IPS DF 19.7 (cell line): Measurements from ENCODE around the gene HS3ST6.
A peak's percentile ranks its signal among the peaks of the same experiment; 100 is the strongest.
"Not testable (repeated sequence)": the region's sequence is repeated elsewhere in the genome, so short reads cannot be mapped to it uniquely, and the experiment has no call there.

ENCODE experiments used
- DNase-seq: peaks from one replicate; pipeline ENCODE4 v3.0.0-alpha.2; 2013; ENCODE audit warnings: low read depth, low spot score

Gene HS3ST6

DNA sequence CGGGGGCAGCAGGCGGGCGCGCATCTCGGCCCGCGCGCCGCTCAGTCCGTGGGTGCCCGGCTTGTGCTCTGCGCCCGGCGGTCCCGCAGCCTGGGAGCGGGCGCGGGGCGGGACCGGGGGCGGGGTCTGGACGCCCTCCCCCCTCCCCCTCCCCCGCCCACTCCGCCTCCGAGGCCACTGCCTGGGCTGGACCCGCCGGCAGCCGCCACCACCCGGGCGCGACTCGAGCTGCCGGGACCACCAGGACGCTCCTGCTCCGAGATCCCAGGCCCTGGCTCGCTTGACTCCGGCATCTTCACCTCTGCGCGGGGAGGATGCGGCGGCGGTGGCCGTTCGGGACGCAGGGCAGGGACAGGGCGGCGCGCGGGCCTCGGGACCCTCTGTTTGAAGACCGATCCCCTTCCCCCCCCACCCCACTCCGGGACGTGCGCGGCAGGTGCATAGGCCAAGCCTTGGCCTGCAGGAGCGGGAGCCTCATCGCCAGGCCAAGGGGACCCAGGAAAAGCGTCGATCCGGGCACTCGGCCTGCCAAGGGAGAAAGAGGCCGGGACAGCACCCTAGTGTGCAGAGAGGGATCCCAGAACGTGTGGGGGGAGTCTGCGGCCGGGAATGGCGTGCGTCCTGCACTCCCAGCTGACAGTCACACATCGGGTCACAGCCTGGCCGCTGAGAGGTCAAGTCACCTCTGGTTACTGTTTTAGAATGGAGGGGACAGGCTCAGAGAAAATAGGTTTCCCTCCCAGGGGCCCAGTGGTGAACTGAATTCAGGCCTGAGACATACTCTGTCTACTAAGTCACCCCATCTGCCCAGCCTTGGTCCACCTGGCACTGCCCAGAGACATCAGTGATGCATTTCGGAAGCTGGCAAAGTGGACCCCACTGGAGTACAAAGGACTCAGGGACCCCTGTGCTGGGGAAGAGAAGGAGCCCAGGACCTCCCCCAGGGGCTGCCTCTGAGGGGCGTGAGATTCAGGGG, at the start of gene HS3ST6:
Gene HS3ST6, minus strand, starts transcription at position 65 of the 976 bp plus-strand sequence. CDS start 92 bp downstream, outside the sequence.
- no peak for DNase-seq

DNA sequence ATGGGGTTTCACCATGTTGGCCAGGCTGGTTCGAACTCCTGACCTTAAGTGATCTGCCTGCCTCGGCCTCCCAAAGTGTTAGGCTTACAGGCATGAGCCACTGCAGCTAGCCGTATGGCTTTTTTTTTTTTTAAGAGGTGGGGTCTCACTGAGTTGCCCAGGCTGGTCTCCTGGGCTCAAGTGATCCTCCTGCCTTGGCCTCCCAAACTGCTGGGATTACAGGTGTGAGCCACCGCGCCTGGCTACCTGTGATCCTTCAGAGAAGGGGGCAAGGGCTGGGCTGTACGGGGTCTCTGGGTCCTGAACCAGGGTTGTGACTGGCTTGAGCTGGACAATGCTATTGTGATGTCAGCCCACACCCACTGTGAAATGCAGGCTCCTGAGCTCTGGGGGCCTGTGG, 48.2 kb upstream of the HS3ST6 start, which contains the start of gene RNF151:
Gene RNF151, plus strand, starts transcription at position 397 of the 400 bp plus-strand sequence. CDS start 26 bp downstream, outside the sequence.
- DNase-seq, result no peak

- DNase-seq, result no peak
These were observed 47.3 kb upstream of the HS3ST6 start for GRCh38 chr16:1965396-1966001.

GRCh38 chr16:1964506-1965395, 46.5 kb upstream of the HS3ST6 start, which contains the start of gene RPS2:
Gene RPS2 (minus strand): TSS chr16:1964826. CDS start chr16:1964625, 201 bp downstream.
- peak; percentile 92 for DNase-seq

GRCh38 chr16:1963806-1964505, 45.7 kb upstream of the HS3ST6 start:
- no peak for DNase-seq

DNA sequence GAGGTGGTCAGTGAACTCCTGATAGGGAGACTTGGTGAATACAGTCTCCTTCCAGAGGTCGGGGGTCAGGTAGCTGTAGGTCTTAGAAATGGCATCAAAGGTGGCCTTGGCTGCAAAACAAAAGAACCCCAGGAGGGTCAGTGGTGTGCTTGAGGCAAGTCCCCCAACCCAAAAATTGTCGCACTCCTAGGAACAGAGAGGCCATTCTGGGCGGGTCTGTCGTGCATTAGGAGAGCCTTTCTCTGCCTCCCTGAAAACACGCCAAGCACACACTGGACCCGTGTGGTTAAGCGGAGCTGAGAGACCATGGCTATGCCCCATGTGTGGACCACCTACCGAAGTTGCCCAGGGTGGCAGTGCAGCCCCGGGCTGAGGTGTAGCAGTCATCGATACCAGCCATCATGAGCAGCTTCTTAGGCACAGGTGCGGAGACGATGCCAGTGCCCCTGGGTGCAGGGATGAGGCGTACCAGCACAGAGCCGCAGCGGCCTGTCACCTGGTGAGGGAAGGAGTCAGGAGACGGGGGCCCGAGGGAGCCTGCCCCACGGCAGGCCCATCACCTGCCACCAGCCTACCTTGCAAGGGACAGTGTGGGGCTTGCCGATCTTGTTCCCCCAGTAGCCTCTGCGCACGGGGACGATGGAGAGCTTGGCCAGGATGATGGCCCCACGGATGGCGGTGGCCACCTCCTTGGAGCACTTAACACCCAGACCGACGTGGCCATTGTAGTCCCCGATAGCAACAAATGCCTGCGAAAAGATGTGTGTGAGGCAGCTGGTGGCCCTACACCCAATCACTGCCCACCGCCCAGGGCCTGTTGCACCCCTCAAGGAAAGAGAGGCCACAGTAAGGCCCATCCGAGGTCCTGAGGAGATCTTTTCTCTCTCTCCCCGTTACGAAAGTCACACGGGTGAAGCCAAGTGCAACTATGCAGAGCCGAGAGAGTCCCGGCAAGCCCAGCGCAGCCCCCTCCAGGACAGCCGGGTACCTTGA, 44.2 kb upstream of the HS3ST6 start:
- DNase-seq, result not testable (repeated sequence)

DNA sequence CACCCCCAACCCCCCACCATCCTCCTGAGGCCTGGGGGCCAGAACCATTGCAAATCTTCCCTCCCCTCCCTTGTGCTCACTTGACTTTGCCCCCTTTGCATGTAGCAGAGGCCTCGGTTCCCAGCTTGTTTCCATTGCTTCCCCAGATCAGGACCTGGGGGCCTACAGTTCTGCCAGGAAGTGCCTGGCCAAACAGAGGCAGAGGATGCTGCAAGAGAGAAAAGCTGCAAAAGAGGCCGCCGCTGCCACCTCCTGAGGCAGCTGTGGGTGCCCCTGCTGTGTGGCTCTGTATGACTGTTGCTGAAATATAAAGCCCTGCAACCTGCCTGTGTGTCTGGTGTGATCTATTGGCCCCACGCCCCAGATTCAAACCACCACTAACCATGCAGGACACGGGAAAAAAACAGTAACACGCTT, 43.4 kb upstream of the HS3ST6 start:
- no peak for DNase-seq

- no peak for DNase-seq
These were observed 42.7 kb upstream of the HS3ST6 start for GRCh38 chr16:1960665-1961630.

DNA sequence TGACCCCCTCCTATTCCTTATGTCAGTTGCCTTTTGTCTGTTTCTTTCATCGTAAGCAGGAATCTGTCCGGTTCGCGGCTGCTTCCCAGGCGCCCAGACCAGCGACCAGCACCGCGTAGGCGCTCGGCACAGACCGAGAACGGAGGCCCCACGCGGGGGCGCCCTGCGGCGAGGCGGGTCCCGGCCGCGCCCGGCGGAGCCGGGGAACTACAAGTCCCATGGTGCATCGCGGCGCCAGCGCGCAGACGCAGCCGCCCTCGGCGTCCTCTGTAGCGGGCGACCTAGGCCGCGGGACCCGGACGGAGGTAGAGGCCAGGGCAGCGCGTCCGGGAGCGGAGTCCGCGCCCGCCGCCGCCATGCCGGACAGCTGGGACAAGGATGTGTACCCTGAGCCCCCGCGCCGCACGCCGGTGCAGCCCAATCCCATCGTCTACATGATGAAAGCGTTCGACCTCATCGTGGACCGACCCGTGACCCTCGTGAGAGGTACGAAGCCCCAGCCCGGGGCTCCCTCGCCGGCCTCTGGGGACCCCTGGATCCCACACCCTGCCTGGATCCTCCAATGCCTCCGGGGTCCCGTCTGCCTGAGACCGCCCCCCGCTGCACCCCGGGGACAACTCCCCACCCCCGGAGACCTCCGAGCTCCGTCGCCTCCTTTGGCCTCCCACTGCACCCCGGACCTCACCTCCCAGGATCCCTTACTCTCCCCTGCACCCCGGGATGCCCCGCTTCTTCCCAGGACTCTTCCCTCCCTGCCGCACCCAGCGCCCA, 41.2 kb upstream of the HS3ST6 start, which contains the start of gene NDUFB10:
Gene NDUFB10, plus strand, starts transcription at position 270 of the 771 bp plus-strand sequence. Its CDS starts 87 bp downstream, at position 357.
- DNase-seq, result no peak

- no peak for DNase-seq
These were observed 40.6 kb upstream of the HS3ST6 start for GRCh38 chr16:1958715-1959268.

DNA sequence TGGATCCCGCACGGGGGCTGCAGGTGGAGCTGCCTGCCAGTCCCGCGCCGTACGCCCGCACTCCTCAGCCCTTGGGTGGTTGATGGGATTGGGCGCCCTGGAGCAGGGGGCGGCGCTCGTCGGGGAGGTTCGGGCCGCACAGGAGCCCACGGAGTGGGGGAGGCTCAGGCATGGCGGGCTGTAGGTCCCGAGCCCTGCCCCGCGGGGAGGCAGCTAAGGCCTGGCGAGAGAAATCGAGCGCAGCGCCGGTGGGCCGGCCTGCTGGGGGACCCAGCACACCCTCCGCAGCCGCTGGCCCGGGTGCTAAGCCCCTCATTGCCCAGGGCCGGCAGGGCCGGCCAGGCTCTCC, 39.9 kb upstream of the HS3ST6 start:
- DNase-seq, result not testable (repeated sequence)

DNA sequence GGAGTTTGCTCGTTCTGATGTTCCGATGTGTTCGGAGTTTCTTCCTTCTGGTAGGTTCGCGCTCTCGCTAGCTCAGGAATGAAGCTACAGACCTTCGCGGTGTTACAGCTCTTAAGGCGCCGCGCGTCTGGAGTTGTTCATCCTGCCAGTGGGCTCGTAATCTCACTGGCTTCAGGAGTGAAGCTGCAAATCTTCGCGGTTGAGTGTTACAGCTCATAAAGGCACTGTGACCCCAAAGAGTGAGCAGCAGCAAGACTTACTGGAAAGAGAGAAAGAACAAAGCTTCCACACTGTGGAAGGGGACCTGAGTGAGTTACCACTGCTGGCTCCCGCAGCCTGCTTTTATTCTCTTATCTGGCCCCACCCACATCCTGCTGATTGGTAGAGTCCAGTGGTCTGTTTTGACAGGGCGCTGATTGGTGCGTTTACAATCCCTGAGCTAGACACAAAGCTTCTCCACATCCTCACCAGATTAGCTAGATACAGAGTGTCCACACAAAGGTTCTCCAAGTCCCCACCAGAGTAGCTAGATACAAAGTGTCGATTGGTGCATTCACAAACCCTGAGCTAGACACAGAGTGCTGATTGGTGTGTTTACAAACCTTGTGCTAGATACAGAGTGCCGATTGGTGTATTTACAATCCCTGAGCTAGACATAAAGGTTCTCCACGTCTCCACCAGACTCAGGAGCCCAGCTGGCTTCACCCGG, 39.4 kb upstream of the HS3ST6 start:
- DNase-seq, result not testable (repeated sequence)

- DNase-seq, result no peak
These were observed 35.5 kb upstream of the HS3ST6 start for GRCh38 chr16:1953734-1954133.

- no peak for DNase-seq
These were observed 32.3 kb upstream of the HS3ST6 start for GRCh38 chr16:1950559-1950958.

DNA sequence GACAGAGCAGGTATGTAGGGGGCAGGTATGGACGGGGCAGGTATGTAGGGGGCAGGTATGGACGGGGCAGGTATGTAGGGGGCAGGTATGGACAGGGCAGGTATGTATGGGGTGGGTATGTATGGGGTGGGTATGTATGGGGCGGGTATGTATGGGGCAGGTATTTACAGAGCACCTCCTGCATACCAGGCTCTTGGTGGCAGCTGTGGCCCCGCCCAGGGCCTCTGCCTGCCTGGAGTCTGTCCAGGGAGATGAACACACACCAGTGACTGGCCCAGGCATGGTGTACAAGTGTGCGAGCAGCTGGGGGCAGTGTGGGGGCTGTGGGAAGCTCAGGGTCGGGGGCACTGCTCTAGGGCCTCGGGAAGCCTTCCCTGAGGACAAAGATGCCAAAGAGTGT, 31.8 kb upstream of the HS3ST6 start:
- DNase-seq, result no peak

DNA sequence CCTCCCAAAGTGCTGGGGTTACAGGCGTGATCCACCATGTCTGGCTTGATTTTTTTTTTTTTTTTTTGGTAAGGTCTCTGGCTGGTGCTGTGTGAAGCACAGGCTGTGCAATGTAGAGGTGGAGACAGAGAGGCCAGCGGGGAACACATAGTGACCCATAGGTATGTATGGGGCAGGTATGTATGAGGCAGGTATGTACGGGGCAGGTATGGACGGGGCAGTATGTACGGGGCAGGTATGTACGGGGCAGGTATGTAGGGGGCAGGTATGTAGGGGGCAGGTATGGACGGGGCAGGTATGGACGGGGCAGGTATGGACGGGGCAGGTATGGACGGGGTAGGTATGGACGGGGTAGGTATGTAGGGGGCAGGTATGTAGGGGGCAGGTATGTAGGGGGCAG, 31.3 kb upstream of the HS3ST6 start:
- DNase-seq, result no peak

DNA sequence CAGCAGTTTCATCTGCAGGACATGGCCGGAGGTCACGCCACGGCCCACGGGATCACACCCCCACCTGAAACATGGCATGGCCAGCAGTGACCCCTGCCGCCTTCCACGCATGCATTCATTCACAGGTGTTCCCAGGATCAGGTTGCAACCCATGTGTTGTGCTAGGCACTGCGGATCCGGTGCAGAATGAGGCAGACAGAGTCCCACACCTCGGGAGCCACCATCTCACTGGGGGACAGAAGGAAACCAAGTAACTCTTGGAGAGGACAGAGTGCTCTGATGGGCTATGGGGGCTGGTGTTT, 29.1 kb upstream of the HS3ST6 start:
- no peak for DNase-seq
